B cell (primary cell): ENCODE measurements around the gene MAP3K20. TPM values are rescaled to one million over a fixed set of nuclear protein-coding genes. Genes with fewer than 3 reads are reported as not detected.

Experiments
- ATAC-seq: fragments of 200-7000 bp; cut with Tn5 transposase; one replicate; pipeline ENCODE4 v1.10.0; 2021; ENCODE audit warnings: low read depth, mild to moderate bottlenecking, moderate number of reproducible peaks, moderate library complexity
- CTCF ChIA-PET: fragments of 350-600 bp; sonication (Branson Sonifier 250); formaldehyde crosslinking; loops from one replicate; lab custom pipeline; 2021; ENCODE audit warnings: antibody characterized with exemption, inconsistent platforms; lab: Charles Lee
- POLR2A ChIA-PET: fragments of 350-600 bp; sonication (Branson Sonifier 250); formaldehyde crosslinking; loops from one replicate; lab custom pipeline; 2021; ENCODE audit warnings: antibody characterized with exemption; lab: Charles Lee
- DNase-seq: peaks from one replicate; pipeline ENCODE4 v3.0.0; 2013
- H2AFZ ChIP-seq: 2 replicates; pipeline ENCODE4 v1.6.1; 2012; ENCODE audit warnings: mild to moderate bottlenecking, low read depth, low read length; ENCODE audit not compliant: insufficient read depth, poor library complexity, severe bottlenecking
- H3K27ac ChIP-seq, 2 donors: 1 replicate in 1 of 2; 2 replicates in 1 of 2; pipeline ENCODE4 v1.5.1; 2012 to 2013; ENCODE audit warnings: low read length in 2 of 2, mild to moderate bottlenecking in 2 of 2, moderate library complexity in 1 of 2
- H3K27me3 ChIP-seq, 4 experiments: fragments of 200-600 bp in 1 of 4; sonication (generic) in 1 of 4; replicated peaks in 1 of 4; 1 replicate in 2 of 4; 2 replicates in 2 of 4; pipeline versions ENCODE4 v1.6.1 to v1.7.0; 2013 to 2016; ENCODE audit warnings: low read length in 3 of 4, mild to moderate bottlenecking in 2 of 4, mixed read lengths in 1 of 4, moderate library complexity in 1 of 4; ENCODE audit not compliant: insufficient read depth in 4 of 4, control insufficient read depth in 3 of 4; ENCODE audit errors: control extremely low read depth in 1 of 4
- H3K36me3 ChIP-seq, 2 experiments: replicated peaks in 1 of 2; 1 replicate in 1 of 2; 2 replicates in 1 of 2; pipeline versions ENCODE4 v1.6.1 to v1.7.1; 2013; ENCODE audit warnings: low read length in 1 of 2; ENCODE audit not compliant: insufficient read depth in 2 of 2, control insufficient read depth in 1 of 2; ENCODE audit errors: control extremely low read depth in 1 of 2, extremely low read depth in 1 of 2
- H3K4me1 ChIP-seq, 2 donors: fragments of 200-600 bp in 1 of 2; sonication (generic) in 1 of 2; 1 replicate in 1 of 2; 2 replicates in 1 of 2; pipeline versions ENCODE4 v1.5.1 to v1.6.1; 2013 to 2017; ENCODE audit warnings: low read length in 2 of 2; ENCODE audit not compliant: control insufficient read depth in 2 of 2, insufficient read depth in 2 of 2
- H3K4me2 ChIP-seq: replicated peaks from 2 replicates; pipeline ENCODE3; 2012; ENCODE audit warnings: mild to moderate bottlenecking, low read depth, low read length; ENCODE audit not compliant: poor library complexity, severe bottlenecking
- H3K4me3 ChIP-seq, 5 experiments: fragments of 200-600 bp in 1 of 5; sonication (generic) in 1 of 5; 1 replicate in 3 of 5; 2 replicates in 2 of 5; pipeline versions ENCODE4 v1.5.1 to v1.7.0; 2011 to 2016; ENCODE audit warnings: low read length in 4 of 5, mild to moderate bottlenecking in 4 of 5, low read depth in 2 of 5, control low read depth in 1 of 5, moderate library complexity in 1 of 5; ENCODE audit not compliant: insufficient read depth in 1 of 5; ENCODE audit errors: control extremely low read depth in 1 of 5, extremely low read depth in 1 of 5
- H3K79me2 ChIP-seq: fragments of 200-600 bp; sonication (generic); one replicate; pipeline ENCODE4 v1.6.0; 2016; ENCODE audit warnings: low read length; ENCODE audit not compliant: control insufficient read depth, insufficient read depth
- H3K9ac ChIP-seq: fragments of 200-600 bp; sonication (generic); 2 replicates; pipeline ENCODE4 v1.6.1; 2017; ENCODE audit warnings: mild to moderate bottlenecking, low read length, moderate library complexity
- H3K9me3 ChIP-seq, 3 donors: one replicate each; pipeline versions ENCODE4 v1.6.1 to v1.7.1; 2013; ENCODE audit warnings: low read length in 2 of 3; ENCODE audit not compliant: control insufficient read depth in 2 of 3, insufficient read depth in 1 of 3; ENCODE audit errors: control extremely low read depth in 1 of 3
- H4K20me1 ChIP-seq: 2 replicates; pipeline ENCODE4 v1.6.0; 2012; ENCODE audit warnings: mild to moderate bottlenecking, low read length; ENCODE audit not compliant: insufficient read depth, control insufficient read depth, poor library complexity, severe bottlenecking
- H3K27ac Mint-ChIP-seq: one replicate; pipeline ENCODE4 v1.8.0; 2021; ENCODE audit warnings: mixed read lengths
- H3K27me3 Mint-ChIP-seq: one replicate; pipeline ENCODE4 v1.8.0; 2021; ENCODE audit warnings: mixed read lengths
- H3K4me1 Mint-ChIP-seq: one replicate; pipeline ENCODE4 v1.8.0; 2021; ENCODE audit warnings: mixed read lengths
- H3K4me3 Mint-ChIP-seq: one replicate; pipeline ENCODE4 v1.8.0; 2021; ENCODE audit warnings: mixed read lengths
- H3K9me3 Mint-ChIP-seq: one replicate; pipeline ENCODE4 v1.8.0; 2022; ENCODE audit warnings: mixed read lengths; ENCODE audit not compliant: insufficient read depth
- CTCF ChIP-seq: fragments of 200-600 bp; IDR thresholded peaks from one replicate; pipeline ENCODE4 v1.8.0; 2022; ENCODE audit warnings: antibody characterized with exemption, mild to moderate bottlenecking
- EZH2 ChIP-seq: IDR thresholded peaks from 2 replicates; pipeline ENCODE4 v1.6.1; 2012; ENCODE audit warnings: borderline replicate concordance, low read depth, mild to moderate bottlenecking, moderate library complexity, low read length; ENCODE audit not compliant: insufficient read depth, poor library complexity, severe bottlenecking
- WGBS: methylation state at CpG from one replicate; pipeline ENCODE4 v1.1.5; 2013; ENCODE audit warnings: missing lambda C conversion rate; ENCODE audit not compliant: insufficient coverage; 5-methylcytosine and 5-hydroxymethylcytosine counted together
- intact Hi-C: fragments of 100-400 bp; cut with micrococcal nuclease; formaldehyde crosslinking; loops from one replicate; pipeline ENCODE4 v1.10.0; 2022
- polyA plus RNA-seq: library from polyadenylated mRNA; depleted of rRNA; stranded (reverse); fragments of >200 nt; gene quantifications from 2 replicates; pipeline ENCODE4 v1.2.3, GENCODE V29; 2012
- total RNA-seq, 2 donors: library from RNA; stranded (reverse); fragments of 120-200 nt in 1 of 2; gene quantifications; 1 replicate in 1 of 2; 2 replicates in 1 of 2; pipeline versions ENCODE4 v1.2.3 to v1.2.4, GENCODE V29; 2013 to 2022

MAP3K20 gene
- total and polyA plus RNA-seq, 2 donors (not counting 1 experiment from before 2014, with no cell fraction given): 2.2 to 9.1 TPM

- ChIA-PET CTCF (interaction anchor here (1.1 to 1.4 kb wide), 2 partner anchors 13 to 197 kb away, joined by 3 read pairs; no protein-coding TSS in a partner anchor), POLR2A (no interaction called here)
- Histone ChIP-seq H4K20me1 (no peaks in the 10 kb centered on the region), H3K36me3 (no peaks in the 10 kb centered on the region), H3K9ac (no peak overlapping the region), H3K27me3 (no peaks in the 10 kb centered on the region), H3K4me3 (no peak overlapping the region), H3K79me2 (no peaks in the 10 kb centered on the region), H3K4me1 (no peaks in the 10 kb centered on the region), H3K4me2 (no peak overlapping the region), H3K27ac (no peak overlapping the region), H3K9me3 (no peaks in the 10 kb centered on the region), H2AFZ (no peak overlapping the region)
- ATAC-seq (no peak), DNase-seq (no peak)
- no peak for TF ChIP-seq CTCF
- TF ChIP-seq EZH2: no peak
- H3K27me3 Mint-ChIP-seq: no peaks in the 10 kb centered on the region
- no peak overlapping the region for H3K27ac Mint-ChIP-seq
- WGBS: 100% methylated on average over 1 of the region's 2 CpGs
- intact Hi-C loops: no loop called here
- H3K9me3 Mint-ChIP-seq: no peaks in the 10 kb centered on the region
- no peaks in the 10 kb centered on the region for H3K4me1 Mint-ChIP-seq
- no peak overlapping the region for H3K4me3 Mint-ChIP-seq
These were observed 148.2 kb downstream of the MAP3K20 start for GRCh38 chr2:173223871-173224270.

GRCh38 chr2:173226899-173227698 lies 151.5 kb downstream of the MAP3K20 start:
- H3K9me3 Mint-ChIP-seq: no peaks in the 10 kb centered on the region
- H3K27me3 ChIP-seq: no peaks in the 10 kb centered on the region
- H3K27me3 Mint-ChIP-seq: no peaks in the 10 kb centered on the region
- no peak overlapping the region for H3K9ac ChIP-seq
- no peaks in the 10 kb centered on the region for H3K9me3 ChIP-seq
- H3K4me2 ChIP-seq: no peak overlapping the region
- intact Hi-C loops: no loop called here
- TF ChIP-seq CTCF: no peak
- TF ChIP-seq EZH2: no peak
- H3K4me1 Mint-ChIP-seq: no peaks in the 10 kb centered on the region
- H3K27ac Mint-ChIP-seq: no peak overlapping the region
- ChIA-PET POLR2A (no interaction called here), CTCF (no interaction called here)
- H3K79me2 ChIP-seq: no peaks in the 10 kb centered on the region
- ATAC-seq (no peak), DNase-seq (no peak)
- WGBS: 89% methylated on average over 1 of the region's 7 CpGs
- H3K4me1 ChIP-seq: no peaks in the 10 kb centered on the region
- H3K4me3 Mint-ChIP-seq: no peak overlapping the region
- no peaks in the 10 kb centered on the region for H4K20me1 ChIP-seq
- no peak overlapping the region for H3K4me3 ChIP-seq
- no peak overlapping the region for H3K27ac ChIP-seq
- no peaks in the 10 kb centered on the region for H3K36me3 ChIP-seq
- H2AFZ ChIP-seq: no peak overlapping the region
